Neutrophil (primary cell): ENCODE data around the gene DUSP9.
"Not testable (repeated sequence)": the region's sequence is repeated elsewhere in the genome, so short reads cannot be mapped to it uniquely, and the experiment has no call there.

Source experiments
- H3K27ac ChIP-seq: fragments of 200-600 bp; sonication (generic); 2 replicates; pipeline ENCODE4 v1.5.1; 2016; ENCODE audit warnings: mild to moderate bottlenecking, moderate library complexity
- H3K27me3 ChIP-seq: fragments of 200-600 bp; sonication (generic); 2 replicates; pipeline ENCODE4 v1.6.0; 2016; ENCODE audit warnings: mild to moderate bottlenecking
- H3K36me3 ChIP-seq: fragments of 200-600 bp; sonication (generic); 2 replicates; pipeline ENCODE4 v1.5.1; 2017
- H3K4me1 ChIP-seq, 2 experiments: fragments of 200-600 bp in 1 of 2; sonication (generic) in 1 of 2; 1 replicate in 1 of 2; 2 replicates in 1 of 2; pipeline versions ENCODE4 v1.5.1 to v1.6.1; 2013 to 2016; ENCODE audit warnings: low read depth in 1 of 2, low read length in 1 of 2, mild to moderate bottlenecking in 1 of 2, moderate library complexity in 1 of 2; ENCODE audit not compliant: control insufficient read depth in 1 of 2, insufficient read depth in 1 of 2
- H3K4me3 ChIP-seq, 2 experiments: fragments of 200-600 bp in 1 of 2; sonication (generic) in 1 of 2; 1 replicate in 1 of 2; 2 replicates in 1 of 2; pipeline ENCODE4 v1.5.1; 2013 to 2016; ENCODE audit warnings: low read depth in 1 of 2, low read length in 1 of 2, mild to moderate bottlenecking in 1 of 2, moderate library complexity in 1 of 2
- H3K9me3 ChIP-seq: fragments of 200-600 bp; sonication (generic); 2 replicates; pipeline ENCODE4 v1.5.1; 2016
- TF ChIP-seq, protein P1 (sequence below): fragments of 200-600 bp; sonication (generic); IDR thresholded peaks from 2 replicates; pipeline ENCODE4 v1.5.1; 2016; ENCODE audit warnings: antibody characterized with exemption

Gene DUSP9

GRCh38 chrX:153697924-153698865 is 51.2 kb downstream of the DUSP9 start:
- H3K4me3 ChIP-seq: no peak overlapping the region
- H3K27ac ChIP-seq: no peak overlapping the region
- H3K27me3 ChIP-seq: no peaks in the 10 kb centered on the region
- no peaks in the 10 kb centered on the region for H3K9me3 ChIP-seq
- TF ChIP-seq, protein P1, sequence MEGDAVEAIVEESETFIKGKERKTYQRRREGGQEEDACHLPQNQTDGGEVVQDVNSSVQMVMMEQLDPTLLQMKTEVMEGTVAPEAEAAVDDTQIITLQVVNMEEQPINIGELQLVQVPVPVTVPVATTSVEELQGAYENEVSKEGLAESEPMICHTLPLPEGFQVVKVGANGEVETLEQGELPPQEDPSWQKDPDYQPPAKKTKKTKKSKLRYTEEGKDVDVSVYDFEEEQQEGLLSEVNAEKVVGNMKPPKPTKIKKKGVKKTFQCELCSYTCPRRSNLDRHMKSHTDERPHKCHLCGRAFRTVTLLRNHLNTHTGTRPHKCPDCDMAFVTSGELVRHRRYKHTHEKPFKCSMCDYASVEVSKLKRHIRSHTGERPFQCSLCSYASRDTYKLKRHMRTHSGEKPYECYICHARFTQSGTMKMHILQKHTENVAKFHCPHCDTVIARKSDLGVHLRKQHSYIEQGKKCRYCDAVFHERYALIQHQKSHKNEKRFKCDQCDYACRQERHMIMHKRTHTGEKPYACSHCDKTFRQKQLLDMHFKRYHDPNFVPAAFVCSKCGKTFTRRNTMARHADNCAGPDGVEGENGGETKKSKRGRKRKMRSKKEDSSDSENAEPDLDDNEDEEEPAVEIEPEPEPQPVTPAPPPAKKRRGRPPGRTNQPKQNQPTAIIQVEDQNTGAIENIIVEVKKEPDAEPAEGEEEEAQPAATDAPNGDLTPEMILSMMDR: no peak
- H3K4me1 ChIP-seq: no peaks in the 10 kb centered on the region
- peaks cover 80% of the 10 kb centered on the region for H3K36me3 ChIP-seq

DNA sequence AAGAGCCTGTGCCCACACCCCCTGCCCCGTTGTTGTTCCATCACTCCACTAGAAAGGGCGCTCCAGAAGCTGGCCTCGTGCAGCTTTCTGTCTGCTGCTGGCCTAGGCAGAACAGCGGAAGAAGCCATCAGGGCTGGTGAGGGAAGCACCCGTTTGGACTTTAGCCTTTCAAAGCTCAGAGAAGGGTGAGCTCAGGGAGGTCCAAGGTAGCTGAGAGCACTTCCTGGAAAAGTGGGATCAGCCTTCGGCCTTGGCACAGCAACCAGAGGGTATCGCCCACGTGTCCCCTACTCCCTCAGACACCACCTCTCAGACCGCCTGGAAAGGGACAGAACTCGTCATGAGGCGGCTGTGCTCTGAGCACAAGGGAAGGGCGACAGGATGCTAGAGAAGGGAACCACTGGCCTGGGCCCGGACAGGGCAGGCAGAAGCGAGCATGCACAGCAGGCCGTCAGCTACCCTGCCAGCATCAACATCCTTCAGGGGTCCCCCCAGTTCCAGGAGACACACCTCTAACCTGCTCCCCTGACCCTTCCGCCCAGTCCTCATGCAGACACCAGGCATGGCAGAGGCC is 52.3 kb downstream of the DUSP9 start:
- H3K9me3 ChIP-seq, H3K27ac ChIP-seq, H3K4me1 ChIP-seq, H3K4me3 ChIP-seq, H3K27me3 ChIP-seq: not testable (repeated sequence)
- H3K36me3 ChIP-seq: peaks cover 86% of the 10 kb centered on the region

DNA sequence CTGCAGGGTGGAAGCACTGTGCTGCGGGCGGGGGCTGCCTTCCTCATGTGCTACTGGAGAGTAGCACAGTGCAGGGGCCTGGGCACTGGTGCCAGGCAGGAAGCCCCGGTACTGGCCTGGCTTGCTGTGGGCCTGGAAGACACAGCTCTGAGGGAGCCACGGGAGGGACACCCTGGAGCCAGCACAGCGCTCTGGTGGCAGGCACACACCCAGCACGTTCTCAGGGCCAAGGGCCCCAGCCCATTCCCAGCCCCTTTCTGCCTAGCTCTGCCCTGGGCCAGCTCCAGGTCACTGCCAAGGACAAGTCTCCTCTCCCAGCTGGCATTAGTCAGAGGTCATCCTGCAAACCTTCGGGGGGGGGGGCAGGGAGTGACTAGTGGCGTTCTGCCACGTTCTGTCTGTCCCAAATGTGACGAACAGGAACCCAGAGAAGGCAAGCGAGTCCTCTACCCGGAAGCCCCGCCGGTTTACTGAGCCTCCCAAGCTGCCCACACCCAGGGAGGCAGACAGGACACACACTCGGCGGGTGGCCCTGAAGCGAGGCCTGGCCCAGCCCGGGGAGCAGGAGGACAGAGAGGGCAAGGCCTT is 52.9 kb downstream of the DUSP9 start:
- H3K4me3 ChIP-seq, H3K27ac ChIP-seq, H3K9me3 ChIP-seq, H3K27me3 ChIP-seq, H3K4me1 ChIP-seq: not testable (repeated sequence)
- peaks cover 86% of the 10 kb centered on the region for H3K36me3 ChIP-seq

GRCh38 chrX:153700376-153700945 is 53.5 kb downstream of the DUSP9 start:
- TF ChIP-seq, protein P1: no peak
- Histone ChIP-seq H3K9me3 (no peaks in the 10 kb centered on the region), H3K4me1 (no peaks in the 10 kb centered on the region), H3K4me3 (no peak overlapping the region), H3K27ac (no peak overlapping the region), H3K36me3 (peaks cover 88% of the 10 kb centered on the region), H3K27me3 (no peaks in the 10 kb centered on the region)
